IPS DF 4.7 (cell line): ENCODE measurements around the gene ANXA6.

Source experiments
- DNase-seq: peaks from one replicate; pipeline ENCODE4 v3.0.0-alpha.2; 2013; ENCODE audit warnings: low spot score; ENCODE audit errors: extremely low read depth

Gene ANXA6

GRCh38 chr5:151130922-151131891 lies 26.4 kb downstream of the ANXA6 start:
- no peak for DNase-seq

- no peak for DNase-seq
These were observed 27.2 kb downstream of the ANXA6 start for GRCh38 chr5:151130235-151130921.

DNA sequence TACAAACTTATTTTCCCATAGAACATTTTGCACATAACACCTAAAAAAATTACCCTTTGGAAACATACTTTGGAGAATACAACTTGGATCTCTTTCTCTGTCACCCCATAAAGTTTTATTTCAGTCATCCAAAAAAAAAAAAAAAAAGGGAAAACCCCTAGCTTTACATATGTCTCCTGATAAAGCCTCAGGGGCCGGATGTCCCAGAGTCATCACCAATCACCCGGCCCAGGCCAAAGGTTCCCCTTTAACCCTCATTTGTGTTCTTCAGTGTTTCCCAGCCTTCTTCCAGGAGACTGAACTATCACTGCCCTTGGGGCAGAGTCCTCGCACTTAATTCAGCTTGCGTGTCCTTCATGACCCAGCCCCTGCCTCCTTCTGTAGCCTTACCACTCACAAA lies 28.8 kb downstream of the ANXA6 start:
- no peak for DNase-seq

- DNase-seq = no peak
These were observed 29.7 kb downstream of the ANXA6 start for GRCh38 chr5:151127926-151128325.

GRCh38 chr5:151126199-151126645 lies 31.4 kb downstream of the ANXA6 start:
- peak; percentile 5 for DNase-seq

DNA sequence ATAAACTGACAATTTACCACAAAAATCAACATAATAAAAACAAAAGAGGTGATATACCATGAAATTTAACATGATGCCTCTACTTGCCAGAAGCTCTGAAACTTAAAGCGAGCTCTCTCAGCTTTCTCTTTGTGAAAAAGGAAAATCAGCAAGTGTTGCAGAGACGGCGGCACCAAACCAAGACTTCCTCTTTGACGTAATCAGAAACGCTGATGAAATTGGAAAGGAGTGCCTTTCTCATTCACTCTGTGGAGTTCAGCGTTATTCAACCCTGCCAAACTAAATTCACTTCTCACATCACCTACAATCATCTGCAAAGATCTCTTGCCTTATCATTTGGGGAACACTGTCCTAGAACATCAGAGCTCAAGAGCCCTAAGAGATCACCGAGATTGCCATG lies 32.2 kb downstream of the ANXA6 start:
- no peak for DNase-seq

DNA sequence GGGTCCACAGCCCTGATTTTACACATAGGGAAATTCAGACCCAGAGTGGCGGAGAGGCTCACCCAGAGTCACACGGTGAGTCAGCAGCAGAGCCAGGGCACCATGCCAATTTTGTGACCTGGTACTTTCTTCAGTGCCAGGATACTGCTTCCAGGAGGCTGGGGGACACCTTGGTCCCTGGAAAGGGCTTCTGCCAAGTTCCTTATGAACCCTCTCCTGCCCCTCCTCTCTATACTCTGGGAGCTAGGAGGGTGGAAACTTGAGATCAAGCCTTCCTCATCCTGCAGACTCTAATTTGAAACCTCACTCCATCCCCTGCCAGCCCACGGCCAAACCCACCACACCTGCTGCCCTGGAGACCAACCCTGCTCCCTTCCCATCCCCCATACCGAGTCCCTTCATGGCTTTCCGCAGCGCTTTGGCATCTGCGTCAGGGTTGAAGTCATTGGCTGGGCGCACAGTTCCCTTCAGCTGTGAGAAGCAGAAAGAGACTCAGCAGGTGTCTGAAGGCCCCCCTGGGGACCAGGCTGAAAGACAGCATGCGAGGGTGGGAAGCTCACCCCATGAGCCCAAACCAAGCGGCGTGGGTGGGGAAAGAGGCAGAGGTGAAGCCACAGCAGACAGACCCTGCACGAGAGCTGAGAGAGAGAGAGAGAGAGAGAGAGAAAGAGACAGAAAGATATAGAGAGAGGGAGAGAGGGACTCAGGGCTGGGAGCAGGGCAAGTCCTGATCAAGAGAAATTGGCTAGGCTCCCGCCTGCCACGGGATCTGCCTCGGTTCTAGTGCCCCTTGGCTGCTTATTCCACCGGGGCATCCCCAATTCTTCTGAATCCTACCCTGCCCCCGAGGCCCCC lies 33.5 kb downstream of the ANXA6 start:
- no peak for DNase-seq

- DNase-seq = no peak
These were observed 34.8 kb downstream of the ANXA6 start for GRCh38 chr5:151122828-151123227.

DNA sequence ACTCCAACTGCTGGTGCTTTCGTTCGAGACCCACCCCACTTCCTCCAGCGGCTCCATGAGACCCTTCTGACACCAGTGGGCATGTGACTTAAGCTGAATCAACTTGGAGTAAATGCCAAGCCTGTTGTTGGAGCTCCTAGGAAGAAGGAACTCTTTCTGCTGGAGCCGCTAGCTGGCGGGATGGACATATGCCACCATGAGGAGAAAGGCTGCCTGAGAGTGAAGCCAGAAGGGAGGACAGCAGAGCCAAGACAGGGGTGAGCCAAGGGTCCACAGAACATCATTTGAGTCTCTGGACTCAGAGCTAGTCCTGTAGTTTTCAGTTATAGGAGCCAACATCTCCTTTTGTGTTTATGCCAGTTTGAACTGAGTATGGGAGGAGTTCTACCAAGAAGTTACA lies 35.9 kb downstream of the ANXA6 start:
- DNase-seq = no peak

DNA sequence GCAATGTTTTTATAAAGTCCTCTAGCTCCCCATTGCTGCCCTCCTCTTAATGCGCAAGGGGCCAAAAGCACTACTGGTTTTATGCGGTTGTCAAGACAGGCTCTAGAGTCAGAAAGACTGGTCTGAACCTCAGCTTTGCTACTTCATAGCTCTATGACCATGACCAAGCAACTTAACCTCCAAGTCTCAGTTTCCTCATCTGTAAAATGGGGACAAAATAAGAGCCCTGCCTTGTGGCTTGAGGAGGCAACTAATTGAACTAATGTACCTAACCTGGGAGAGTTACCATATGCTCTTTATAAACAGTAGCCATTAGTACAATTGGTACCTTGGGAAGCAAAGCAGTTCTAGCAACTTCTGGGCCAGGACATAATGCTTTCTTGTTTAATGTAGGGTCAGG lies 36.5 kb downstream of the ANXA6 start:
- no peak for DNase-seq

GRCh38 chr5:151118913-151119575 lies 38.5 kb downstream of the ANXA6 start:
- DNase-seq = no peak

GRCh38 chr5:151115272-151115905 lies 42.2 kb downstream of the ANXA6 start:
- DNase-seq = peak; percentile 28

GRCh38 chr5:151113651-151114050 lies 43.9 kb downstream of the ANXA6 start:
- DNase-seq = no peak

GRCh38 chr5:151110992-151111391 lies 46.6 kb downstream of the ANXA6 start:
- DNase-seq = no peak

DNA sequence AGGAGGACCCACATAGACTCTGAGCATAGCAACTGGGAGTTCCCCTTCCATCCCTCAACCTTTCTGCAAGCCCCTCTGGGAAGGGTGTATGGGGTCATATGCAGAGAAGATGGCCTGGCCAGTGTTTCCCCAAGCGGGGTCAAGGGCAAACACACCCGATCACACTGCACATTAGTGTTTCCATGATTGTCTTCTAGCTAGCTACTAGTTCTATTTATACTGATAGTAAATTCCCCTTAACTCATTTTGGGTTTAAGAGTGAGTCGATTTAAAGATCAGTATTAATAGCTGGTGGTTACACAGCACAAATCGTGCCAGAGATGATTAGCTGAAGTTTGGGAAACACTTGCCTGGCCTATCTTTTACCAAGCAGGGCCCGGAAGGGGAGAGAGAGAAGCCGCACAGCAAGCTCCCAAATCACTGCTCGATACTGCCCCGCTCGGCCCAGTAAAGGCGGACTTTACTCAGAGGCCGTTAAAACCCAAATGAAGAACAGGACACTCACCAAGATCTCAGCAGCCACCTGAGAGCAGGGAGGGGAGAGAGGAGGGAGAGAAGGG lies 47.4 kb downstream of the ANXA6 start:
- no peak for DNase-seq

DNA sequence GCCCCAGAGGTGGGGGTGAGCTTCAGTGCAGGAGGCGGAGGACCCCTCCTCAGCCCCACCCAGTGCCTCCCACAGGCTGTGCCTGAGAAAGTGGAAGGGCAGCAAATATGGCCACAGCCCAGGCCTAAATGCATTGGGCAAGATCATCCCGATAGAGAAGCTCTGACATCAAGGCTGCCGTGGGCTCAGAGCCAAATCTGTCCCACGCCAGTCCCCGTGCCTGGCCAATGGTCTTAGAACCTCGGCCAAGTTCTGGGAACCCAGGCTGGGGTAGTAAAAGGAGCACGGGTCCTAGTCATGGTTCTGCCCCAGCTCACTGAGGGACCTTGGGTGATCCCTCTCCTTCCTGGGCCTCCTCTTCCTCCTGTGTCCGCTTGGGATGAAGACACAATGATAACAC lies 49.0 kb downstream of the ANXA6 start:
- no peak for DNase-seq

DNA sequence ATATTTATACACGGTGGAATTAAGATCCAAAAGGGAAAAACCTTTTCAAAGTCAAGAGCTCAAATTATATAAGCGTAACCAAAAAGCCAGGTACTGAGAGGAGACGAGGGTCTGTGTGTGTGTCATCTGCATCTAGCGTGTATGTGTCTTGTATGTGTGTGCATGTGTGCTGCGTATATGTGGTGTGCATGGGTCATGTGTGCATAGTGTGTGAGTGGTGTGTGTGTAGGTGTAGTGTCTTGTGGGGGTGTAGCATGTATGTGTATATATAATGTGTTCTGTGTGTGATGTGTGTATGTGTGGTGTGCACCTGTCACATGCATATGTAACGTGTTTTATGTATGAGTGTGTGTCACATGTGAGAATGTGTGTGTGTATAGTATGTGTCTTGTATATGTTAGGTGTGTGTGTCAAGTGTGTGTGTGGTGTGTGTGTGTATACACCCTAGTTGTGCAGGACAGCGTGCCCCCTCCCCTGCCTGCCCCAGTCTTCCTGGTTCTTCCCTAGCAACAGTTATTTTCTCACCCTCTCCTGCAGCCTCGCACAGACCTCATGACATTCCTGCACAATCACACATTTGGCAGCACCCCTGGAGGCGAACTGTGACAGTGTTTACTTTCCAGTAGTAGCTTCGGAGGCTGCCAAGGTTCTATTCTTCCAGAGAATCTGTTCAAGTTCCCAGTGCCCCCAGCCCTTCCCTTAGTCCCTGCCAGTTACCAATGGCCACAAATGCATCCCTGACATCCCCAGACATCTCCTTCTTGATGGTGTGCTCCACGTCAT lies 49.6 kb downstream of the ANXA6 start:
- no peak for DNase-seq

- DNase-seq = no peak
These were observed 50.5 kb downstream of the ANXA6 start for GRCh38 chr5:151107084-151107483.

DNA sequence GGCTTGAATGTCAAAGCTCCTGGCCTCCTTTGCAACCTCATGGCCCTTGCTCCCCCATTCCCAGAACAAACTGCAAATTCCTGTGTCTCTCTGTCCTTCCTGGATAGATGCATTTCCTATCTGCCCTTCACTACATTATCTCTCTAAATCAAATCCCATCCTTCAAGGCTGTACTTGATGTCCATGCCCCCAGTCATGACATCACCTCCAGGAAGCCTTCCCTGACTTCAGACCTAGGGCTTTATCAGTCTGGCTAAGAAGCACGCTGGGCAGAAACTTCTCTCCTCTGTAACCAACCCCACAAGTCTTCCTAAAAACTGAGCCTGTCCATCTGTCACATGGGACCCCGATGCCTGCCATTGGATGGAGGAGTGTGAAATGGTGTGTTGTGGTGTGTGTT lies 51.1 kb downstream of the ANXA6 start:
- DNase-seq = no peak
